HEK293 (cell line): ENCODE data around the gene TBL1X.

Experiments used
- CTCF ChIA-PET: fragments of 350-600 bp; formaldehyde crosslinking; extraction: SDS; loops from one replicate; lab custom pipeline; 2021; ENCODE audit warnings: antibody characterized with exemption; lab: Yijun Ruan, JAX
- POLR2A ChIA-PET: fragments of 300-600 bp; formaldehyde crosslinking; extraction: SDS; loops from one replicate; lab custom pipeline; 2020; ENCODE audit warnings: antibody characterized with exemption, inconsistent platforms; lab: Yijun Ruan, JAX
- H3K27ac ChIP-seq: fragments of 200-500 bp; sonication (Bioruptor generic); 2 replicates; pipeline ENCODE4 v1.5.1; 2014; ENCODE audit warnings: low read depth, low read length, control low read depth, inconsistent platforms; ENCODE audit errors: extremely low read depth
- H3K36me3 ChIP-seq, 2 experiments: fragments of 200-500 bp in 1 of 2; sonication (Bioruptor generic) in 1 of 2; 1 replicate in 1 of 2; 2 replicates in 1 of 2; pipeline ENCODE4 v1.5.1; 2014 to 2017; ENCODE audit warnings: inconsistent platforms in 2 of 2, low read length in 2 of 2; ENCODE audit not compliant: control insufficient read depth in 2 of 2, insufficient read depth in 1 of 2
- H3K4me1 ChIP-seq: fragments of 200-500 bp; sonication (Bioruptor generic); 2 replicates; pipeline ENCODE4 v1.5.1; 2014; ENCODE audit warnings: mild to moderate bottlenecking, low read length, inconsistent platforms; ENCODE audit not compliant: control insufficient read depth, insufficient read depth
- H3K4me3 ChIP-seq: 2 replicates; pipeline ENCODE4 v1.5.1; 2011; ENCODE audit warnings: low read depth, mild to moderate bottlenecking, control low read depth, low read length, moderate library complexity
- H3K9me3 ChIP-seq: fragments of 200-500 bp; sonication (Bioruptor generic); 2 replicates; pipeline ENCODE4 v1.5.1; 2014; ENCODE audit warnings: low read depth, low read length, inconsistent platforms; ENCODE audit not compliant: control insufficient read depth, insufficient read depth
- GFI1B ChIP-seq: fragments of 450-650 bp; formaldehyde crosslinking; IDR thresholded peaks from 2 replicates; pipeline ENCODE4 v1.5.1; 2016; ENCODE audit warnings: missing biosample characterization, missing genetic modification characterization
- OSR2 ChIP-seq: fragments of 450-650 bp; formaldehyde crosslinking; IDR thresholded peaks from 2 replicates; pipeline ENCODE4 v1.5.1; 2016; ENCODE audit warnings: missing biosample characterization, missing genetic modification characterization
- TCF7L2 ChIP-seq: IDR thresholded peaks from 2 replicates; pipeline ENCODE4 v1.6.1; 2011; ENCODE audit warnings: low read depth, mild to moderate bottlenecking, inconsistent platforms, low read length, moderate library complexity, borderline replicate concordance
- YY2 ChIP-seq: fragments of 450-650 bp; formaldehyde crosslinking; IDR thresholded peaks from 2 replicates; pipeline ENCODE4 v1.5.1; 2016; ENCODE audit warnings: missing biosample characterization, missing genetic modification characterization
- ZNF10 ChIP-seq: fragments of 450-650 bp; formaldehyde crosslinking; IDR thresholded peaks from 2 replicates; pipeline ENCODE4 v1.5.1; 2017; ENCODE audit warnings: missing biosample characterization, missing genetic modification characterization
- ZNF169 ChIP-seq: fragments of 450-650 bp; formaldehyde crosslinking; IDR thresholded peaks from 2 replicates; pipeline ENCODE4 v1.5.1; 2016; ENCODE audit warnings: missing biosample characterization, missing genetic modification characterization
- ZNF2 ChIP-seq: fragments of 450-650 bp; formaldehyde crosslinking; IDR thresholded peaks from 2 replicates; pipeline ENCODE4 v1.5.1; 2016; ENCODE audit warnings: missing biosample characterization, missing genetic modification characterization
- ZNF223 ChIP-seq: fragments of 450-650 bp; formaldehyde crosslinking; IDR thresholded peaks from 2 replicates; pipeline ENCODE4 v1.5.1; 2016; ENCODE audit warnings: missing biosample characterization, missing genetic modification characterization
- ZNF239 ChIP-seq: fragments of 450-650 bp; formaldehyde crosslinking; IDR thresholded peaks from 2 replicates; pipeline ENCODE4 v1.5.1; 2016; ENCODE audit warnings: missing biosample characterization, missing genetic modification characterization
- ZNF274 ChIP-seq, 2 experiments: fragments of 200-500 bp in 1 of 2; fragments of 450-650 bp in 1 of 2; sonication (Bioruptor generic) in 1 of 2; formaldehyde crosslinking in 1 of 2; IDR thresholded peaks; 2 replicates each; pipeline versions ENCODE4 v1.5.1 to v1.6.1; 2014 to 2016; ENCODE audit warnings: borderline replicate concordance in 1 of 2, inconsistent platforms in 1 of 2, low read length in 1 of 2, missing biosample characterization in 1 of 2, missing genetic modification characterization in 1 of 2
- ZNF350 ChIP-seq: fragments of 450-650 bp; formaldehyde crosslinking; IDR thresholded peaks from 2 replicates; pipeline ENCODE4 v1.5.0; 2017; ENCODE audit warnings: missing biosample characterization, mild to moderate bottlenecking, missing genetic modification characterization
- ZNF391 ChIP-seq: fragments of 450-650 bp; formaldehyde crosslinking; IDR thresholded peaks from 2 replicates; pipeline ENCODE4 v1.5.1; 2016; ENCODE audit warnings: low read depth, missing biosample characterization, missing genetic modification characterization, borderline replicate concordance
- ZNF426 ChIP-seq: fragments of 450-650 bp; formaldehyde crosslinking; IDR thresholded peaks from 2 replicates; pipeline ENCODE4 v1.5.1; 2017; ENCODE audit warnings: missing biosample characterization, missing genetic modification characterization, mild to moderate bottlenecking, inconsistent platforms, moderate library complexity
- ZNF670 ChIP-seq: fragments of 450-650 bp; formaldehyde crosslinking; IDR thresholded peaks from 2 replicates; pipeline ENCODE4 v1.5.1; 2016; ENCODE audit warnings: missing biosample characterization, missing genetic modification characterization, low read depth
- ZNF776 ChIP-seq: fragments of 450-650 bp; formaldehyde crosslinking; IDR thresholded peaks from 2 replicates; pipeline ENCODE4 v1.5.0; 2017; ENCODE audit warnings: missing biosample characterization, missing genetic modification characterization, borderline replicate concordance
- TF ChIP-seq, protein P1 (sequence below): fragments of 450-650 bp; IDR thresholded peaks from 2 replicates; pipeline ENCODE4 v1.5.1; 2018; ENCODE audit warnings: missing biosample characterization, mild to moderate bottlenecking, missing genetic modification characterization
- TF ChIP-seq, protein P2 (sequence below): fragments of 450-650 bp; formaldehyde crosslinking; IDR thresholded peaks from 2 replicates; pipeline ENCODE4 v1.5.1; 2017; ENCODE audit warnings: missing biosample characterization, mild to moderate bottlenecking, missing genetic modification characterization, moderate library complexity
- TF ChIP-seq, protein P3 (sequence below): fragments of 450-650 bp; formaldehyde crosslinking; IDR thresholded peaks from 2 replicates; pipeline ENCODE4 v1.5.1; 2016; ENCODE audit warnings: missing biosample characterization, missing genetic modification characterization
- TF ChIP-seq, protein P4 (sequence below): fragments of 450-650 bp; formaldehyde crosslinking; IDR thresholded peaks from 2 replicates; pipeline ENCODE4 v1.5.1; 2016; ENCODE audit warnings: missing biosample characterization, missing genetic modification characterization
- TF ChIP-seq, protein P5 (sequence below): fragments of 450-650 bp; formaldehyde crosslinking; IDR thresholded peaks from 2 replicates; pipeline ENCODE4 v1.5.1; 2016; ENCODE audit warnings: missing biosample characterization, missing genetic modification characterization

The TBL1X gene

DNA sequence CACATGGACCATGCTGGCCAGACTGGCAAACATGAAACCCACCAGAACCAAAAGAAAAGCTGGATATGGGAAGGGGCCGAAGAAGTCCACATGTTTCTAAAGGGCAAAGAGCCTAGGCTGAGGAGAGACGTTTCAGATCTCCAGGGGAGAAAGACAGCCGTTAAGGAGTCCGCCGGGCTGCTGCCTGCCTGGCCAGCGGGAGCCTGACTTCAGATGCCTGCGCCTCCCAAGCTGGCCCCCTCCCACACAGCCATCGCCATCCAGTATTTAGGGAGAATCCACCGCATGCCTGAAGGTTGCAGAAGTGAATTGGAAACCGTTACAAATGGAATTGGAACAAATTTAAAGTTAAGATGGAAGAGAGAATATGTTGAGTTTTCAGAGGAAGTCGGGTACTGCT lies 2.9 kb downstream of the TBL1X start:
- no peaks in the 10 kb centered on the region for H3K4me1 ChIP-seq
- ChIA-PET POLR2A (no interaction called here), CTCF (no interaction called here)
- no peak overlapping the region for H3K4me3 ChIP-seq
- no peaks in the 10 kb centered on the region for H3K9me3 ChIP-seq
- H3K36me3 ChIP-seq, result no peaks in the 10 kb centered on the region
- TF ChIP-seq ZNF223, result no peak
- TF ChIP-seq ZNF426, result no peak
- TF ChIP-seq ZNF10 (tag by site-specific recombination), result no peak
- no peak for TF ChIP-seq ZNF239 (tag by site-specific recombination)
- TF ChIP-seq, protein P1, sequence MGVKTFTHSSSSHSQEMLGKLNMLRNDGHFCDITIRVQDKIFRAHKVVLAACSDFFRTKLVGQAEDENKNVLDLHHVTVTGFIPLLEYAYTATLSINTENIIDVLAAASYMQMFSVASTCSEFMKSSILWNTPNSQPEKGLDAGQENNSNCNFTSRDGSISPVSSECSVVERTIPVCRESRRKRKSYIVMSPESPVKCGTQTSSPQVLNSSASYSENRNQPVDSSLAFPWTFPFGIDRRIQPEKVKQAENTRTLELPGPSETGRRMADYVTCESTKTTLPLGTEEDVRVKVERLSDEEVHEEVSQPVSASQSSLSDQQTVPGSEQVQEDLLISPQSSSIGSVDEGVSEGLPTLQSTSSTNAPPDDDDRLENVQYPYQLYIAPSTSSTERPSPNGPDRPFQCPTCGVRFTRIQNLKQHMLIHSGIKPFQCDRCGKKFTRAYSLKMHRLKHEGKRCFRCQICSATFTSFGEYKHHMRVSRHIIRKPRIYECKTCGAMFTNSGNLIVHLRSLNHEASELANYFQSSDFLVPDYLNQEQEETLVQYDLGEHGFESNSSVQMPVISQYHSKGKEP (tag by site-specific recombination), result no peak
- no peak for TF ChIP-seq ZNF776 (tag by site-specific recombination)
- no peak for TF ChIP-seq ZNF274 (IDR thresholded peaks at IDR 0.05; ENCODE audit: low read length)
- no peak for TF ChIP-seq ZNF274 (tag by site-specific recombination; IDR thresholded peaks at IDR 0.05; ENCODE audit: borderline replicate concordance)
- TF ChIP-seq GFI1B (tag by site-specific recombination), result no peak
- TF ChIP-seq TCF7L2, result no peak
- TF ChIP-seq ZNF391 (tag by site-specific recombination), result no peak
- no peak for TF ChIP-seq OSR2 (tag by site-specific recombination)
- TF ChIP-seq, protein P2, sequence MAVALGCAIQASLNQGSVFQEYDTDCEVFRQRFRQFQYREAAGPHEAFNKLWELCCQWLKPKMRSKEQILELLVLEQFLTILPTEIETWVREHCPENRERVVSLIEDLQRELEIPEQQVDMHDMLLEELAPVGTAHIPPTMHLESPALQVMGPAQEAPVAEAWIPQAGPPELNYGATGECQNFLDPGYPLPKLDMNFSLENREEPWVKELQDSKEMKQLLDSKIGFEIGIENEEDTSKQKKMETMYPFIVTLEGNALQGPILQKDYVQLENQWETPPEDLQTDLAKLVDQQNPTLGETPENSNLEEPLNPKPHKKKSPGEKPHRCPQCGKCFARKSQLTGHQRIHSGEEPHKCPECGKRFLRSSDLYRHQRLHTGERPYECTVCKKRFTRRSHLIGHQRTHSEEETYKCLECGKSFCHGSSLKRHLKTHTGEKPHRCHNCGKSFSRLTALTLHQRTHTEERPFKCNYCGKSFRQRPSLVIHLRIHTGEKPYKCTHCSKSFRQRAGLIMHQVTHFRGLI, result no peak
- no peak for TF ChIP-seq ZNF2
- no peak overlapping the region for H3K27ac ChIP-seq

DNA sequence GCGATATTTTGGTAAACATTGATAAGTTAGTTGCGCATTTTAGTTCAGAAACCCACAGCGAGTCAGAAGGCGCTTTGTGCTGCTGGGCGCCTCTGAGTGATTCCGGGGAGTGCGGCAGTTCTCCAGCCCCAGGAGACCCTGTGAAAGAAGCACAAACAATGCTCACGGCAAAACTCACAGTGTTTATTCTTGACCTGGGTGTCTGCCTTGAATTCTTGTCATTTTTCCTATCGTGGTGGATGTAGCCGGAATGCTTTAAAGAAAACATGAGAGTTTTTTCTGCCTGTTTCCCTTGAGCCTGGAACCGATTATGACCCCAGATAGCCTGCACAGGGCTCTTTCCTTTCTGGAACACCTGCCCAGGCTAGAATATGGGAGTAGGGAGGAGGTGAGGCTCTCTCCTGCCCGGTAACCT lies 6.7 kb downstream of the TBL1X start:
- Histone ChIP-seq H3K9me3 (no peaks in the 10 kb centered on the region), H3K4me3 (no peak overlapping the region), H3K4me1 (no peaks in the 10 kb centered on the region), H3K36me3 (no peaks in the 10 kb centered on the region), H3K27ac (no peak overlapping the region)
- ChIA-PET CTCF (no interaction called here), POLR2A (no interaction called here)
- TF ChIP-seq ZNF670 (tag by site-specific recombination) (no peak), YY2 (tag by site-specific recombination) (no peak), ZNF350 (tag by site-specific recombination) (no peak), ZNF169 (no peak)
- TF ChIP-seq, protein P3, sequence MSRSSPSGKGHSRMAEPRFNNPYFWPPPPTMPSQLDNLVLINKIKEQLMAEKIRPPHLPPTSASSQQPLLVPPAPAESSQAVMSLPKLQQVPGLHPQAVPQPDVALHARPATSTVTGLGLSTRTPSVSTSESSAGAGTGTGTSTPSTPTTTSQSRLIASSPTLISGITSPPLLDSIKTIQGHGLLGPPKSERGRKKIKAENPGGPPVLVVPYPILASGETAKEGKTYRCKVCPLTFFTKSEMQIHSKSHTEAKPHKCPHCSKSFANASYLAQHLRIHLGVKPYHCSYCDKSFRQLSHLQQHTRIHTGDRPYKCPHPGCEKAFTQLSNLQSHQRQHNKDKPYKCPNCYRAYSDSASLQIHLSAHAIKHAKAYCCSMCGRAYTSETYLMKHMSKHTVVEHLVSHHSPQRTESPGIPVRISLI (tag by site-specific recombination), result no peak
- TF ChIP-seq, protein P4, sequence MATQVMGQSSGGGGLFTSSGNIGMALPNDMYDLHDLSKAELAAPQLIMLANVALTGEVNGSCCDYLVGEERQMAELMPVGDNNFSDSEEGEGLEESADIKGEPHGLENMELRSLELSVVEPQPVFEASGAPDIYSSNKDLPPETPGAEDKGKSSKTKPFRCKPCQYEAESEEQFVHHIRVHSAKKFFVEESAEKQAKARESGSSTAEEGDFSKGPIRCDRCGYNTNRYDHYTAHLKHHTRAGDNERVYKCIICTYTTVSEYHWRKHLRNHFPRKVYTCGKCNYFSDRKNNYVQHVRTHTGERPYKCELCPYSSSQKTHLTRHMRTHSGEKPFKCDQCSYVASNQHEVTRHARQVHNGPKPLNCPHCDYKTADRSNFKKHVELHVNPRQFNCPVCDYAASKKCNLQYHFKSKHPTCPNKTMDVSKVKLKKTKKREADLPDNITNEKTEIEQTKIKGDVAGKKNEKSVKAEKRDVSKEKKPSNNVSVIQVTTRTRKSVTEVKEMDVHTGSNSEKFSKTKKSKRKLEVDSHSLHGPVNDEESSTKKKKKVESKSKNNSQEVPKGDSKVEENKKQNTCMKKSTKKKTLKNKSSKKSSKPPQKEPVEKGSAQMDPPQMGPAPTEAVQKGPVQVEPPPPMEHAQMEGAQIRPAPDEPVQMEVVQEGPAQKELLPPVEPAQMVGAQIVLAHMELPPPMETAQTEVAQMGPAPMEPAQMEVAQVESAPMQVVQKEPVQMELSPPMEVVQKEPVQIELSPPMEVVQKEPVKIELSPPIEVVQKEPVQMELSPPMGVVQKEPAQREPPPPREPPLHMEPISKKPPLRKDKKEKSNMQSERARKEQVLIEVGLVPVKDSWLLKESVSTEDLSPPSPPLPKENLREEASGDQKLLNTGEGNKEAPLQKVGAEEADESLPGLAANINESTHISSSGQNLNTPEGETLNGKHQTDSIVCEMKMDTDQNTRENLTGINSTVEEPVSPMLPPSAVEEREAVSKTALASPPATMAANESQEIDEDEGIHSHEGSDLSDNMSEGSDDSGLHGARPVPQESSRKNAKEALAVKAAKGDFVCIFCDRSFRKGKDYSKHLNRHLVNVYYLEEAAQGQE (tag by site-specific recombination), result no peak
- TF ChIP-seq, protein P5, sequence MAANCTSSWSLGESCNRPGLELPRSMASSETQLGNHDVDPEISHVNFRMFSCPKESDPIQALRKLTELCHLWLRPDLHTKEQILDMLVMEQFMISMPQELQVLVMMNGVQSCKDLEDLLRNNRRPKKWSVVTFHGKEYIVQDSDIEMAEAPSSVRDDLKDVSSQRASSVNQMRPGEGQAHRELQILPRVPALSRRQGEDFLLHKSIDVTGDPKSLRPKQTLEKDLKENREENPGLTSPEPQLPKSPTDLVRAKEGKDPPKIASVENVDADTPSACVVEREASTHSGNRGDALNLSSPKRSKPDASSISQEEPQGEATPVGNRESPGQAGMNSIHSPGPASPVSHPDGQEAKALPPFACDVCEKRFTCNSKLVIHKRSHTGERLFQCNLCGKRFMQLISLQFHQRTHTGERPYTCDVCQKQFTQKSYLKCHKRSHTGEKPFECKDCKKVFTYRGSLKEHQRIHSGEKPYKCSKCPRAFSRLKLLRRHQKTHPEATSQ (tag by site-specific recombination), result no peak
